A673 (cell line): ENCODE measurements around the gene TNRC6C. TPM values are rescaled to one million over a fixed set of nuclear protein-coding genes. Genes with fewer than 3 reads are reported as not detected.

Experiments used
- BruUV-seq: library from RNA; stranded (reverse); fragments of 400-500 nt; replicated peaks from 2 replicates; lab custom pipeline; 2021; lab: Mats Ljungman, UMichigan
- CTCF ChIA-PET: fragments of 300-600 bp; sonication (Branson Sonifier 250); formaldehyde crosslinking; loops from one replicate; lab custom pipeline; 2022; ENCODE audit warnings: antibody characterized with exemption; lab: Charles Lee
- POLR2A ChIA-PET: fragments of 300-600 bp; sonication (Branson Sonifier 250); formaldehyde crosslinking; loops from one replicate; lab custom pipeline; 2022; ENCODE audit warnings: antibody characterized with exemption; ENCODE audit not compliant: low non-redundant PET; lab: Charles Lee
- DNase-seq: peaks from one replicate; pipeline ENCODE4 v3.0.0-alpha.2; 2015; ENCODE audit warnings: low spot score
- H3K27ac ChIP-seq: fragments of 200-600 bp; sonication (generic); 2 replicates; pipeline ENCODE4 v1.5.1; 2016; ENCODE audit warnings: mixed run types, low read depth, mild to moderate bottlenecking, mixed read lengths, antibody characterized with exemption, low read length; ENCODE audit not compliant: poor library complexity, severe bottlenecking
- H3K27me3 ChIP-seq: fragments of 200-600 bp; sonication (generic); replicated peaks from 2 replicates; pipeline ENCODE4 v1.6.1; 2017; ENCODE audit warnings: mixed run types, low read depth, mild to moderate bottlenecking, mixed read lengths, antibody characterized with exemption, low read length; ENCODE audit not compliant: insufficient read depth, poor library complexity
- H3K36me3 ChIP-seq: fragments of 200-600 bp; sonication (generic); 2 replicates; pipeline ENCODE4 v1.6.1; 2016; ENCODE audit warnings: mixed run types, mild to moderate bottlenecking, mixed read lengths, antibody characterized with exemption, low read length; ENCODE audit not compliant: insufficient read depth, poor library complexity, severe bottlenecking
- H3K4me1 ChIP-seq: fragments of 200-600 bp; sonication (generic); 2 replicates; pipeline ENCODE4 v1.6.1; 2017; ENCODE audit warnings: mixed run types, mild to moderate bottlenecking, mixed read lengths, antibody characterized with exemption, low read length; ENCODE audit not compliant: insufficient read depth, poor library complexity, severe bottlenecking
- H3K4me3 ChIP-seq: fragments of 200-600 bp; sonication (generic); 2 replicates; pipeline ENCODE4 v1.5.1; 2016; ENCODE audit warnings: low read depth, mixed run types, mild to moderate bottlenecking, mixed read lengths, low read length; ENCODE audit not compliant: poor library complexity, severe bottlenecking
- H3K9me3 ChIP-seq: fragments of 200-600 bp; sonication (generic); 2 replicates; pipeline ENCODE4 v1.6.1; 2016; ENCODE audit warnings: mixed run types, low read depth, mild to moderate bottlenecking, mixed read lengths, antibody characterized with exemption, low read length; ENCODE audit not compliant: poor library complexity, severe bottlenecking
- EZH2 ChIP-seq: fragments of 200-600 bp; sonication (generic); IDR thresholded peaks from 2 replicates; pipeline ENCODE4 v1.6.1; 2017; ENCODE audit warnings: borderline replicate concordance, low read depth, mild to moderate bottlenecking, mixed read lengths, antibody characterized with exemption, low read length; ENCODE audit not compliant: poor library complexity, severe bottlenecking
- intact Hi-C: fragments of 100-400 bp; cut with micrococcal nuclease; formaldehyde crosslinking; loops from one replicate; pipeline ENCODE4 v1.10.0; 2022; ENCODE audit not compliant: unreplicated experiment
- total RNA-seq: library from RNA; stranded (reverse); gene quantifications from 2 replicates; pipeline ENCODE4 v1.2.3, GENCODE V29; 2021
- TF ChIP-seq, protein P1 (sequence below): fragments of 300-800, 200-600 bp; sonication (generic); conservative IDR thresholded peaks from 2 replicates; pipeline ENCODE4 v1.5.1; 2017; ENCODE audit warnings: low read depth, mild to moderate bottlenecking, antibody characterized with exemption, low read length, moderate library complexity, mixed read lengths

Gene TNRC6C
- total RNA-seq, 1 experiment from 2014 or later, result 26.7 TPM

DNA sequence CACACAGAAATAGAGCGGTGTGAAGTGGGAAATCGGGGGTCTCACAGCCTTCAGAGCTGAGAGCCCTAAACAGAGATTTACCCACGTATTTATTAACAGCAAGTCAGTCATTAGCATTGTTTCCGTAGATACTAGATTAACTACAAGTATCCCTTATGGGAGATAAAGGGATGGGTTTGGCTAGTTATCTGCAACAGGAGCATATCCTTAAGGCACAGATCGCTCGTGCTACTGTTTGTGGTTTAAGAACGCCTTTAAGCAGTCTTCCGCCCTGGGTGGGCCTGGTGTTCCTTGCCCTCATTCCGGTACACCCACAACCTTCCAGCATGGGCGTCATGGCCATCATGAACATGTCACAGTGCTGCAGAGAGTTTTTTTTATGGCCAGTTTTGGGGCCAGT, 143.0 kb downstream of the TNRC6C start:
- H3K36me3 ChIP-seq, result peaks cover 27% of the 10 kb centered on the region
- POLR2A ChIA-PET, result no interaction called here
- CTCF ChIA-PET, result no interaction called here

DNA sequence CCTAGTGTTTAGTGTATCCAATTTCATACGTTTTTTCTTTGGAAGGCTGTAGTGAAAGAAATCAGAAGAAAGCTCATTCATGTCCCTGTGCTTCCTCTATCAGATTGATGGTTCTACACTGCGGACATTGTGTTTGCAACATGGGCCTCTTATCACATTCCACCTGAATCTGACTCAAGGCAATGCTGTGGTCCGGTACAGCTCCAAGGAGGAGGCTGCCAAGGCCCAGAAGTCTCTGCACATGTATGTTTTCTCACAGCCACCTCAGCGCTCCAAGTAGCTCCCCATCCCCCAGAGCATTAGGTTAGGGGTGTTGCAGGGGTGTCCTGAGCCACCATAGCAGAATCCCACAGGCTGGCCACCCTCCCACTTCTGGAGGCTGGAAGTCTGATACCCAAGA, 144.8 kb downstream of the TNRC6C start:
- POLR2A ChIA-PET, result no interaction called here

More for the DNA sequence above, 143.0 kb downstream of the TNRC6C start:
- intact Hi-C loops, result no loop called here
- Histone ChIP-seq H3K9me3 (no peaks in the 10 kb centered on the region), H3K27me3 (no peaks in the 10 kb centered on the region), H3K27ac (no peak overlapping the region), H3K4me3 (no peak overlapping the region), H3K4me1 (no peaks in the 10 kb centered on the region)
- TF ChIP-seq, protein P1, sequence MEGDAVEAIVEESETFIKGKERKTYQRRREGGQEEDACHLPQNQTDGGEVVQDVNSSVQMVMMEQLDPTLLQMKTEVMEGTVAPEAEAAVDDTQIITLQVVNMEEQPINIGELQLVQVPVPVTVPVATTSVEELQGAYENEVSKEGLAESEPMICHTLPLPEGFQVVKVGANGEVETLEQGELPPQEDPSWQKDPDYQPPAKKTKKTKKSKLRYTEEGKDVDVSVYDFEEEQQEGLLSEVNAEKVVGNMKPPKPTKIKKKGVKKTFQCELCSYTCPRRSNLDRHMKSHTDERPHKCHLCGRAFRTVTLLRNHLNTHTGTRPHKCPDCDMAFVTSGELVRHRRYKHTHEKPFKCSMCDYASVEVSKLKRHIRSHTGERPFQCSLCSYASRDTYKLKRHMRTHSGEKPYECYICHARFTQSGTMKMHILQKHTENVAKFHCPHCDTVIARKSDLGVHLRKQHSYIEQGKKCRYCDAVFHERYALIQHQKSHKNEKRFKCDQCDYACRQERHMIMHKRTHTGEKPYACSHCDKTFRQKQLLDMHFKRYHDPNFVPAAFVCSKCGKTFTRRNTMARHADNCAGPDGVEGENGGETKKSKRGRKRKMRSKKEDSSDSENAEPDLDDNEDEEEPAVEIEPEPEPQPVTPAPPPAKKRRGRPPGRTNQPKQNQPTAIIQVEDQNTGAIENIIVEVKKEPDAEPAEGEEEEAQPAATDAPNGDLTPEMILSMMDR, result no peak
- no peak for TF ChIP-seq EZH2
- BruUV-seq, result no TSS peak
- no peak for DNase-seq

DNA sequence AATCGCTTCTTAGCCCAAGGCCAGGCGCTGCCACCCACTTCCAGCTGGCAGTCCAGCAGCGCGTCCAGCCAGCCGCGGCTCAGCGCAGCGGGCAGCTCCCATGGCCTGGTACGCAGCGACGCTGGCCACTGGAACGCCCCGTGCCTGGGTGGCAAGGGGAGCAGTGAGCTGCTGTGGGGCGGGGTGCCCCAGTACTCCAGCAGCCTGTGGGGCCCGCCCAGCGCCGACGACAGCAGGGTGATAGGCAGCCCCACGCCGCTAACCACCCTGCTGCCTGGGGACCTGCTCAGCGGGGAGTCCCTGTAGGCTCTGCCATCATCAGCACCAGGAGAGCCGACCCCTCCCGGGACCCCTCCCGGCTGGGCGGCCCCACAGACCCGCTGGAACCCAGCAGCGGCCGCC, 146.0 kb downstream of the TNRC6C start:
- Histone ChIP-seq H3K27me3 (no peaks in the 10 kb centered on the region), H3K9me3 (no peaks in the 10 kb centered on the region), H3K4me1 (no peaks in the 10 kb centered on the region), H3K27ac (no peak overlapping the region), H3K4me3 (no peak overlapping the region), H3K36me3 (peaks cover 12% of the 10 kb centered on the region)
- intact Hi-C loops, result no loop called here
- BruUV-seq, result no TSS peak
- no peak for DNase-seq
- CTCF ChIA-PET, result no interaction called here
- POLR2A ChIA-PET, result no interaction called here
- TF ChIP-seq EZH2, result no peak
- TF ChIP-seq, protein P1, result no peak

More for the DNA sequence above, 144.8 kb downstream of the TNRC6C start:
- peaks cover 22% of the 10 kb centered on the region for H3K36me3 ChIP-seq
- H3K9me3 ChIP-seq, result no peaks in the 10 kb centered on the region
- no peak overlapping the region for H3K4me3 ChIP-seq
- TF ChIP-seq, protein P1, result no peak
- TF ChIP-seq EZH2, result no peak
- H3K4me1 ChIP-seq, result no peaks in the 10 kb centered on the region
- CTCF ChIA-PET, result interaction anchor here (0.6 to 0.7 kb wide), 2 partner anchors 10 to 38 kb away, joined by 3 read pairs; no protein-coding TSS in a partner anchor
- no peak for DNase-seq
- H3K27me3 ChIP-seq, result no peaks in the 10 kb centered on the region
- BruUV-seq, result no TSS peak
- intact Hi-C loops, result no loop called here
- H3K27ac ChIP-seq, result no peak overlapping the region
